ENCODE measurements around the gene HMGN4.
A peak's percentile ranks its signal among the peaks of the same experiment; 100 is the strongest.
"Not testable (repeated sequence)": the region's sequence is repeated elsewhere in the genome, so short reads cannot be mapped to it uniquely, and the experiment has no call there.

HMGN4 gene

DNA sequence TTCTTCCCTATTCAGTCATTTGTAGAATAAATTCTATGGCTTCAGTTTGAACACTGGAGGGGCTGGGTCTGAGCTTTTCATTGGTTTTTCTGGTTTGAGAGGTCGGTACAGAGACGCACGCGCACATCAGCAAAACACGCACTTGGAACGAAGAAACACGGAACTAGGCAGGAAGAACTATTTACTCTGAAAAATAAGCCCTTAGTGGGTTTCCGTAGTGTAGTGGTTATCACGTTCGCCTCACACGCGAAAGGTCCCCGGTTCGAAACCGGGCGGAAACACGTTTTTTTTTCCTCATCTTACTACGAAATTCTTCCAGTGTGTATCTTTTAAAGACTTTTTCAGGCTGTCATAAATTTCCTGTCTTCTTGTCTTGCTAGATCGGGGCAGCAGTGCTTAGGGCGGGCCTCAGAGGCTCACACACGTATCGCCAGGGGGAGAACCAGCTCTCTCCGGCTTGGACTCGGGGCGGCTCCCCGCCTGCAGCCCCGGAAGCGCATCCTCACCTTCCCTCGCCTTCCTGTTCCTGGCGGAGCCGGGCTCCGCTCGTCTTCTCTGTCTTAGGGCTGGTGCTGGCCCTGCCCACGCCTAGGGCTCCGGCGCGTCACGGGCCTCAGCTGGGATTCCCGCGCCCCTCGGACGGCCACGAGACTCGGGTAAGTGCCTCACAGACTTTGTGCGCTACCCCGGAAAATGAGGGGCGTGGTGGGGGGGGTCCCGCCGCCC, at the start of gene HMGN4:
Gene HMGN4 (plus strand): TSS at position 521 of the 726 bp plus-strand sequence. CDS start 6,841 bp downstream, outside the sequence.
- DNase-seq = peak; percentile 92 to 97

DNA sequence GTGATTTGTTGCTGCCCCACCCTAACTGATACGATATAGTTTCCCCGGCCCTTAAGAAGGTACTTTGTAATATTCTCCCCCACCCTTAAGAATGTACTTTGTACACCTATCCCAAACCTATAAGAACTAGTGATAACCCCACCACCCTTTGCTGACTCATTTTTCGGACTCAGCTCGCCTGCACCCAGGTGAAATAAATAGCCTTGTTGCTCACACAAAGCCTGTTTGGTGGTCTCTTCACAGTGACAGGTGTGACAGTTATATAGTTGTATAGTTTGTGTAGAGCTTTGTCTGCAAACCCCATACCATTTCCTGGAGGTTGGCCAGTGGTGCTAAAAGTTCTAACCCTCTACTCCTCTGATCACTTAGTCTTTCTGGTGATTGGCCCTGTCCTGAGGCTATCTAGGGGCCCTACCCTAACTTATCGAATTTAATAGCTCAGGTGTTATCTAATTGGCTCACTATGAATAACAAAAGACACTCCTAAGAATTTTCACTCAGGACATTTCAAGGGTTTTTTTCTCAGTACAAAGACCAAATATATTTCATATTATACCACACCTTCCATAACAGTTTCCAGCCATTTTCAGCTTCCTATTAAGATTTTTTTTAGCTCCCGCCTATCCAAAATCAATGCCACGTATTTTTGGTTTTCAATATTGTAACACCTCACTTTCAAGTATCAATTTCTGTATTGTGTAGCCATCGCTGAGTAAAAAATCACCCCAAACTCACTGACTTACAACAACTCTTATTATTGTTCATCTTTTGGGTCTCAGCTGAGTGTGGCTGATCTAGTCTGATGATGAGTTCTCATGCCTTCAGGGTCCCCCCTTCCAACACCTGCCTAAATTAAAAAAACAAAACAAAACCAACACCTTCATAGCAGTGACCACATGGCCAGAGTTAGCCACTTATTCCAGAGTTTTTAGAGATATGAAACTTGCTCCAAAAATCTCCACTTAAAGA, 47.9 kb upstream of the HMGN4 start:
- no peak for DNase-seq

DNA sequence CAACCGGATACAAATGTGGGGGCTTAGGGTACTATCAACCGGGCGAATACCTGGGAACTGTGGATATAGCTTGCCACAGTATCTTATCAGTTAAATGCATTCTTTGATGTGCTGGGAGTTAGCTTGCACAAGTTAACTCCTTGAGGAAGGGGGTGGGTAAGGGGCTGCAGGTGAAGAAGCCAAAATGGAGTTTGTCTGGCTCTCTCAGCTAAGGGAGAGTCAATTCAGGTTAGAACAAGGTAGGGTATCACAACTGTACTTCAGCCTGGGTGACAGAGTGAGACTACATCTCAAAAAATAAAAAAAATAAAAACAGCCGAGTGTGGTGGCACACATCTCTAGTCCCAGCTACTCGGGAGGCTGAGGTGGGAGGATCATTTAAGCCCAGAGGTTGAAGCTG, 46.6 kb upstream of the HMGN4 start:
- no peak for DNase-seq

DNA sequence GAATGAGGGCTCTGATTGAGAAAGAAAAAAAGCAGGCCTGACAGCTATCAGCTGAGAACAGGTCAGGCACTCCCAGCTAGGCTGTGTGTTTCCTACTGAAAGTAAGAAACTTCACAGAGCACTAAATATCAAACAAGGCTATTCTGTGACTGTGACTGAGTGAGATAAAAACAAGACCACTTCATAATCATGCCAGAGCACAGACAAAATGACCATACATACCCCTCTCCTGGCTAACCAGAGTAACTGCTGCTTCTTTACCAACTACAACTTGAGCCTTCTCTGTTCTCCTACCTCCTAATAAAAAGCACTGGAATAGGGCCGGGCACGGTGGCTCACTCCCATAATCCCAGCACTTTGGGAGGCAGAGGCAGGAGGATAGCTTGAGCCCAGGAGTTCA, 44.9 kb upstream of the HMGN4 start:
- peak in 1 of 2 donors; percentile 40 for DNase-seq

DNA sequence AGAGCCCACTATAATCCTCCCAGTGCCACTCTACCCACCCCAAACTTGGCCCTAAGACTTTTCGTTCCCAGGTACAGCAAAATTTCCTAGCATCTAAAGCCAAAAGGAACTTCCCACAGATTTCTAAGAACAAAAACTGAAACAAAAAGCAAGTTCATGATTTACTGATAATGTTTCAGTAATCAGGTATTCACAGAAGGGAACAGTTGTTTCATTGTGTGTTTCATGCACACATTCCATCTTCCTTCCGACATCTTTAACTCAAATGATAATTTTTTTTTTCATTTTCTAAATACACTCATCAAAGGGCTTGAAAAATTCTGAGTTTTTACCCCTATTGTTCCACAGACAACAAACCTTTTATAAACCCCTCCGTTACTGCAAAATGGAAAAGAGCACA, 44.0 kb upstream of the HMGN4 start:
- no peak for DNase-seq

DNA sequence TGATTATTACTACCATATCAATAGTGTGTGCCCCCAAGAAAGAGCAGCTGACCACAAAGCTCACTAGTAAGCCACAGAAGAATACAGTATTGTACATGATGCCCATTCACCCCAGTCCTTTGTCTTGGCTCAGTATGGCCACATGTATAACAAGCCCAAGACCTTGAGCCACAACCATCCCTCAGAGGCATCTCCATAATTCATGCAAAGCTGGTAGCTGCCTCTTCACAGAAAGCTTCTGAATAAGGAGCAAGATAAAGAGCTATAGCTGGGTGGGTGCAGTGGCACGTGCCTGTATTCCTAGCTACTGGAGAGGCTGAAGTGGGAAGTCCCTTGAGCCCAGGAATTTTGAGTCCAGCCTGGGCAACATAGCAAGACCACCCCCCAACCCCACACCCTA, 42.9 kb upstream of the HMGN4 start:
- DNase-seq = no peak

DNA sequence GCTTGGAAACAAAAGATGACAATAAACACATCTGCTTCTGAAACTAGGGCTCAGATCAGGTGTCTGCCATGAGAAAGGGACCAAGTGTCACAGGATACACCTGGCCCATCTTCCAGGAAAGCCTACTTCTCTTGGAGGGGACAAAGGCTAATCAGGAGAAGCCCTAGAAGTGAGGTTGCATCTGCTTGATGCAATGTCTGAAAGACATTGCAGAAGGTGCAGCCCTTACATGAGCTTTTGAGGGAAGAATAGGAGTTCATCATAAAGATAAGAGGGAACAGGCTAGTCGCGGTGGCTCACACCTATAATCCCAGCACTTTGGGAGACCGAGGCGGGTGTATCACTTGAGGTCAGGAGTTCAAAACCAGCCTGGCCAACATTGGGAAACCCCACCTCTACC, 40.6 kb upstream of the HMGN4 start:
- no peak for DNase-seq

DNA sequence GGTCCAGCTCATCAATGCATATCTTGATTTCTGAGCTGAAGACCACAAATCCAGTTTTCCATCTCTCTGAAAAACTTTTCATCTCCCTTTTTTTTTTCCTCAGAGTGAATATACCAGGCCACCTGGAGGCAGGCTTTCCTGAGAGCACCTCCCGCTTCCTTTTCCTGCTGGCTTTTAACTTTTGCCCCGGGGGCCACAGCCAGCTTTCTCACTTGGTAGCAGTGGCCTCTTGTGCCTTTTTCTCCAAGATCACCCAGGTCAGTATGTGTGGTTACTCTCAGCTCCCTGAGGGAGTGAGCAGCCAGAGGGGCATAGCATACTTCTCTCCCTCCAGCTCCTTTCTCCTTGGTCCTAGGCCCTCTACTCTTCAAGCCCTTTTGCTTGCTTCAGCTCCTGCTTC, 38.1 kb upstream of the HMGN4 start, which contains the start of gene BTN1A1:
Gene BTN1A1 (plus strand): TSS at position 202 of the 400 bp plus-strand sequence. CDS start 984 bp downstream, outside the sequence.
- no peak for DNase-seq

DNA sequence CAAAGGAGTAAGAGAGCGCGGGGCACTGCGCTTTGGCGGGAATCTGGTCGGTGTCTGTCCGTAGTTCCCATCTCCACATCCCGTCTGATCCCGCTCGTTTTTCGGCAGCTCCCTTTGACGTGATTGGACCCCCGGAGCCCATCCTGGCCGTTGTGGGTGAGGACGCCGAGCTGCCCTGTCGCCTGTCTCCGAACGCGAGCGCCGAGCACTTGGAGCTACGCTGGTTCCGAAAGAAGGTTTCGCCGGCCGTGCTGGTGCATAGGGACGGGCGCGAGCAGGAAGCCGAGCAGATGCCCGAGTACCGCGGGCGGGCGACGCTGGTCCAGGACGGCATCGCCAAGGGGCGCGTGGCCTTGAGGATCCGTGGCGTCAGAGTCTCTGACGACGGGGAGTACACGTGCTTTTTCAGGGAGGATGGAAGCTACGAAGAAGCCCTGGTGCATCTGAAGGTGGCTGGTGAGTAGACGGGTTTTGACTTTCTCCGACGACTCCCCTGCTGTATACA, 36.6 kb upstream of the HMGN4 start:
- DNase-seq = peak; percentile 32 to 37

DNA sequence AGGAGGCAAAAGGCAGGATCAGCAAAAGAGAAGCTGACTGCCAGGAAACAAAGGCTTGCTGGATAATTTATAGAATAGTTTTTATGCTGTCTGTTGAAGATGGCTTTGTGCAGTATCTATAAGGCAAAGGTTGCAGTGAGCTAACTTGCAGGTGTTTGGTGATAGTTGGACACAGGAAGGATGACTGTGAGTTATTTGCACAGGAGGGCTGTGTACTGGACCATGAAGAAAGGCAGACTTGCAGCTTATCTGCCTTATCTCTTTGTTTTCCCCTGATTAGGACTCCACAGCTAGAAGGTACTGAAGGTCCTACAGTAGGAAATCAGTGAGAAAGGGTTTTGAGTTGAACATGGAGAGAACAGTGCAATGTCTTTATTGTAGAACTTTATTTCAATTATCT, 36.0 kb upstream of the HMGN4 start:
- DNase-seq = no peak

DNA sequence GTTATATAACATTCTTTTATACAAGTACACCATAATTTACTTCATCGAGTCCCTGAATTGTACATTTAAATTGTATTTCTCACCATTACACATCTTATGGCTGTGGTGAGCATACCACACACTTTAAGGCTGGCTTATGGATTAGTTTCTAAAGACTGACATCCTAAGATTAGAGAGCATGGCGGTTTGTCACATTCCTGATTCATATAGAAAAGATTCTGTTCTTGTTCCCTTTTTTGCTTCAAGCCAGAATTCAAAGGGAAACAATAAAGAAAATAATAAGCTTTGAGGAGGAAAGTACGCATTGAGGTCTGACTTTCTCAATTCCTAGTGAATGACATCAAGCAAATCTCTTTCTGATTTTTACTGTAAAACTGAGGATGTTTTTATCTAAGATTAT, 35.5 kb upstream of the HMGN4 start:
- no peak for DNase-seq

DNA sequence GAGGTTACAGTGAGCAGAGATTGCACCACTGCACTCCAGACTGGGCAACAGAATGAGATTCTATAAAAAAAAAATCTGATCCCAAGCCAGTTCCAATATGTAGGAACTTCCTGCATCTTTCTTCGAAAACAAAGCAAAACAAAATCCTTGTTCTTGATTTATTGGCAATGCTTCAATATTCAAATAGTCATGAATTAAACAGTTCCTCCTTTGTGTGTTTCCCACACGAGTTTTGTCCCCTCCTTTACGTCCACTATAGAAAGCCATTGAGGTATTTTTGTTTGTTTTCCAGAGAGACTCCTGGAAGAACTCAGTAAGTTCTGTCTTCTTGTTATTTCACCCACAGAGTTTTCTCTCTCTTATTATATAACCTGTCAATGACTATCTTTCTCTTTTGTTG, 30.5 kb upstream of the HMGN4 start:
- DNase-seq = no peak

DNA sequence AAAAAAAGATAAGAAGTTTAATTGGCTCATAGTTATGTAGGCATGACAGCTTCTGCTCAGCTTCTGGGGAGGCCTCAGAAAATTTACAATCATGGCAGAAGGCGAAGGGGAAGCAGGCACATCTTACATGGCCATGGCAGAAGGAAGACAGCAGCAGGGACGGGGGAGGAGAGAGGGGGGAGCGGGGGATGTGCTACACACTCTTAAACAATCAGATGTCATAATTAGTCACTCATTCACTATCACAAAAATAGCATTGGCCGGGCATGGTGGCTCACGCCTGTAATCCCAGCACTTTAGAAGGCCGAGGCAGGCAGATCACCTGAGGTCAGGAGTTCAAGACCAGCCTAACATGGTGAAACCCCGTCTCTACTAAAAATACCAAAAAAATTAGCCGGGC, 27.1 kb upstream of the HMGN4 start:
- not testable (repeated sequence) for DNase-seq

DNA sequence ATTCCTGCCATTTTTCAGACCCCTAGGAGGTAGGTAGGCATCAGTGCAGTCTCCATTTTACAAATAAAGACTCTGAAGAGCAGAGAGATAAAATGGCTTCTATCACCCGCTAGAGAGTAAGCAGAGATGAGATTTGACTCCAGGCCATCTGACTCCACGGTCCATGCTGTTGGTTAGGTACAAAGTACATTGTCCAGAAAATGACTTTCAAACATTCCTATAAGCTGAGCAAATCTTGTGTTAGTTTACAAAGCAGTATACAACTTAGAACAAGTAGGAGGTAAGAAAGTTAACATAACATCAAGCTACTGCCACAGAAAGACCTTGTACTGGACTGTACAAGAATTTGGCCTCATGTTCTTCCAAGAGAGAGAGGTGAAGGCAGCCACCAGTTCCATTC, 23.2 kb upstream of the HMGN4 start:
- DNase-seq = no peak

DNA sequence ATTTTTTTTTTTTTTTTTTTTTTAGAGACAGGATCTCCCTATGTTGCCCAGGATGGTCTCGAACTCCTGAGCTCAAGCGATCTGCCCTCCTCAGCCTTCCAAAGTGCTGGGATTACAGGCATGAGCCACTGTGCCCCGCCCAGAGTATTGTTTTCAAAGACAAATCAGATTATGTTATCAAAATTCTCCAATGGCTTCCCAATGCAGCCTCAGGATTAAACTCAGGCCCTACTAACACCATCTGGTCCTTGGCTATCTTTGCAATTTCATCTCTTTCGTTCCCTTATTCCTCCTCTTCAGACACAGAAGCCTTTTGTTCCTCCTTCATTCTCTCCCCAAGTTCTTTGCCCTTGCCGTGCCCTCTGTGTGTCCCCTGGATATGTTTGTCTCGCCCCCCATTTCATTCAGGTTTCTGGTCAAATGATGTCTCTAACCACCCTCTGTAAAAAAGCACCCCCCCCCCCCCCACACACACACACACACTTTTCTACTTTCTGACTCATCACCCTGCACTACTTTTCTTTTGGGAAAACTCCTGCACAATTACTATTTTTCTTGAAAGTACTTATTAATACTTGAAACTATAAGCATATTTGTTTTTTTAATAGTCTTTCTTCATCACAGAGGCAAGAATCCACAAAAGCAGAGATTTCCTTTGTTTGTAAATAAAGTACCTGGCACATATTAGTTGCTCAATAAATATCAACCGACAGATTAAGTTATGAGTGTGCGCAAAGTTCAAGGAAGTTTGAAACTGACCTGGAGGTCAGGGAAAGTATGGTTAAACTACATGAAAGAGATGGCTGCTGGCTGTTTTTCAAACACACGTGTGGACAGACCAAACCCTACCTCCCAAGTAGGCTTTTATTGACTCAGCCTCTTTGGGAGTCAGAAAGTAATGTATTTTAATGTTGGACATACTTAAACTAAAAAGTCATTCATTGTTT, 21.4 kb upstream of the HMGN4 start:
- DNase-seq = no peak

DNA sequence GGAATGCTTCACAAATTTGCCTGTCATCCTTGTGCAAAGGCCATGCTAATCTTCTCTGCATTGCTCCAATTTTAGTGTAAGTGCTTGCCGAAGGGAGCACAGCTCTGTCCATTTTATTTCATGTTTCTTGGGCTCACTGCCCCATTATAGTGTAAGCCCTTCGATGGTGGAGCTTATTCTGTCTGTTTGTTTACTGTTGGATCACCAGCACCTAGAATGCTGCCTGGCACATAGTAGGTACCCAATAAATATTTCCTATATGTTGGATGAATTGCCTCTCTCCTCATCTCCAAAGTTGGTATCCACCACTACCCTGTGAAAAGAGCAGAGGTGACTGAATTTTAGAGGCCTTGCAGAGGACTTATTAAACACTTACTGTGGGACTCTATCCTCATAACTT, 18.8 kb upstream of the HMGN4 start:
- no peak for DNase-seq

DNA sequence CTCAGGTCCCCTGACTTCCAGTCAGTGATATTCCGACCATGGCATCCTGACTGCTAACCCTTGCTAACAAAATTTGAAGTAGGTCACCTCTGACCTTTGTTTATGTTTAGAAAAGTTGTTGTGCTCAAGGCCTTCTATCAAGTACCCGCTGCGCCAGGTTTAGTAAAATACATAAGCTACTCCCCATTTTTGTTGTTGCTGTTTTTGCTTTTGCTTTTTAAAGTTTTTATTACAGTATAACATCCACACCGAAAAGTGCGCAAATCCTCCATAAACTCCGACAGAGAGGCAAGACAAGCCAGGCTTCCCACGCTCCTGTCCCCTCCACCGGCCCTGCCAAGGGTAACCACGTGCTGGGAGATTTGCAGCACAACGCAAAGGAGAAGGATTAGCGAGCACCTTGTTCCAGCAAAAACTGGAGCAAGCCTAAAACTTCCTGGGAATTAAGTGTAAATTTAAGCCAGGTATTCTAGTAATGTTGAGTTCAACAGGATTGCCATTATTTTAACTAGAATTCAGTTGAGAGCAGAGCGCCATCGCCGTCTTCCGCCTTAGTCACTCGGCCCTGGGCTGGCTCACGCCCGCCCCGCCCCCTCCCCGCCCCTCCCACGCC, 17.8 kb upstream of the HMGN4 start:
- DNase-seq = no peak

DNA sequence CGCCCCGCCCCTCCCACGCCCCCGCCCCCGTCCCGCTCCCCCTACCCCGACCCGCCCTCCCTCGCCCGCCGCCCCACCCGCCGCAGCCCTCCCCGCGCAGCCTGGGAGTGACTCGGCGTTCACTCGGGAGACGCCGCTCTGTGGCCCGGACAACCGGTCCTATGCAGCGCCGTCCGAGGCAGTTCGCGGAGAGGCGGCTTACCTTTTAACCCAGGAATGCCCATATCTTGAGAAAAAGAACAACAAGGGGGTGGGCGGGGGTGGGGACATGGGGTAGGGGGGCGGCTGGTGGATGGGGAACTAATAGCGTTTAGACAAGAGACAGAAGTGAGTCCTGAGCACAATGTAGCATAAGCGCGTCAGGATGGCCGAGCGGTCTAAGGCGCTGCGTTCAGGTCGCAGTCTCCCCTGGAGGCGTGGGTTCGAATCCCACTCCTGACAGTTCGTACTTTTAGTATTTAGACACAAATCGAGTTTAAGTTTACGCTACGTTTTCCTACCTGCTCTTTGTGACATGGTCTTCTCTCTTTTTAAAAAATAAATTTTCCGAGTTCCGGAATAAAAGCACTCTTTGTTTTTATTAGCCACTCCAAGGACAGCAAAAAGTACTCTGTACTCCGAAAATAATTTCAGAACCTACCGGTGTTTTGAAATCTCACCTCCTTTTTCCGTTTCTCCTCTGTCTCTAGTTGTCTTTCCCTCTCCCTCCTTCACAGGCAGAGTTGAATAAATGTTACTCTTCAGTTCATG, 17.1 kb upstream of the HMGN4 start:
- DNase-seq = peak; percentile 90 to 92

DNA sequence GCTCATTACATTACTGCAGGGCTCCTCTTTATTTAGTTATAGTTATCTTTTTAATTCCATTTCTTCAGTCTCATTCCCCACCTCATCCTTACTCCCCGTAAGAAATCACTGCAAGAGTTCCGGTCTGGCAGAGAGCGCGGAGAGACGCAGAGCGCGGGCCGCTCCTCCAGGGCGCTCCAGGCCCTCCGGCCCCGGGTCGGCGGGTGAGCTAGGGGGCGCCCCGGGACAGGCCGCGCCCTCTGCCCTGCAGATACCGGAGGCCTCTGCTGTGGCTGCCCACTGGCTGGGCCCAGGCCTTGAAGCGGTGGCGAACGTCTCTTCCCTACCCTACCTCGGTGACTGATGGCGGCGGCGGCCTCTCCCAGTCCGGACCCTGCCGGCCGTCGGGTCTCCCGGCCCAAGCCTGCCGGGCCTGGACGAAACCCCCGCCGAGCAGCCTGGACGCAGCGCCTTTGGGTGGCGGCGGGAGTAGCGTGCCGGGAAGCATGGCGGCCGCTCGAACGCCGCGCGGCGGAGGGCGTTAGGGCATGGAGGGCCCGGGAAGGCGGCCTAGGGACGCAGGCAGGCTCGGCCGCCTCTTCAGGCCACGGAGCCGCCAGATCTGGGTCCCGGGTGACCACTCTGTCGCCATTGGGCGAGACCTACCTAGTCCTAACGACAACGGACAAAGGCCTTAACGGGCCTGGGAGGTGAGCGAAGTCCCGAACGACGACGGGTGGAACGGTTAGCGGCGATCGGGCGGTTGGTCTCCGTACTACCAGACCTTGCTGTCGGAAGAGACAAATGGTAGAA, 16.4 kb upstream of the HMGN4 start:
- DNase-seq = peak; percentile 78 to 79

DNA sequence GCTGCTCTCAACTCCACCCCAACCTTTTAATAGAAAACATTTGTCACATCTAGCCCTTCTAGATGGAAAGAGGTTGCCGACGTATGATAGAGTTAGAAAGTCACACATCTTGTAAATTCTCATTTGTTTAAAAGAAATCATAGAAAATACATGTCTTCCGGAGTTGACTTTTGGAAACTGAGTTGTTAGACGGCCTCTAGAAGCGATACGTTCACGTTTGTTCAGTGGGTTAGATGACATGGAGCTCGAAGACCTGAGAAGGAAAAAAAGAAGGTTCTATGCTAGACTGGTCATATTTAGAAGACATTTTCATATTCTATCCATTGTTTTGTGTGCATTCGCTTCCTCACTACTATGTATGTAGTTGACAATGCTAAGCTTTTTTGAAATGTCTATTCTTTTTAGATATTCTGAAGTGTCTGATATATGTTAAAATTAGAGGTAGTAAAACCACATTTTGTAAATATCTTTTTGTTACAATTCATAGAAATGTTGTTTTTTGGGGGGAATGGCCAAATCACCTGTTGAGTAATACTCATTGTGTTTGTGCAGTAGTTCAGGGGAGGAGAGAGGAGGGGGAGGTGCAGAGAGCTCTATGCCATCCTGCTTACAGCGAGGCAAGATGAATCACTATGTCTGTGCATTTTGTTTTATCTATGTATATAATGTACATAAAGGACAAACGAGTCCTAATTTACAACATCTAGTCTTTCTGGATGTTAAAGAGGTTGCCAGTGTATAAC, 15.5 kb upstream of the HMGN4 start:
- DNase-seq = peak in 1 of 2 donors; percentile 31

Data from CD4-positive, alpha-beta T cell treated with Interleukin-4 for 1 hour (primary cell).